K562 (cell line): ENCODE measurements around the gene TIMM17B. TPM values are rescaled to one million over a fixed set of nuclear protein-coding genes. Genes with fewer than 3 reads are reported as not detected.
A peak's percentile ranks its signal among the peaks of the same experiment; 100 is the strongest.

Source experiments
- ATAC-seq: fragments of 200-7000 bp; cut with Tn5 transposase; 3 replicates; pipeline ENCODE4 v1.9.1; 2020; ENCODE audit warnings: moderate library complexity
- BruUV-seq: library from RNA; stranded (reverse); fragments of 400-500 nt; replicated peaks from 2 replicates; lab custom pipeline; 2021; lab: Mats Ljungman, UMichigan
- CTCF ChIA-PET: fragments of 300-600 bp; formaldehyde crosslinking; extraction: SDS; loops from one replicate; lab custom pipeline; 2021; ENCODE audit warnings: low intra/inter-chr PET ratio; lab: Yijun Ruan, JAX
- POLR2A ChIA-PET: fragments of 300-600, 350-650 bp; sonication (Branson Sonifier 250); formaldehyde crosslinking; extraction: SDS; loops from one replicate; lab custom pipeline; 2021; ENCODE audit warnings: antibody characterized with exemption, inconsistent platforms; lab: Yijun Ruan, JAX
- DNase-seq, 4 experiments: peaks; one replicate each; pipeline versions ENCODE4 v3.0.0 to v3.0.0-alpha.2; 2011 to 2018; ENCODE audit warnings: low spot score in 3 of 4, mixed read lengths in 3 of 4; ENCODE audit errors: extremely low read depth in 1 of 4
- FAIRE-seq: peaks from 2 replicates; lab custom pipeline; 2011; peaks lifted over from hg19 to GRCh38; lab: Jason Lieb, UNC
- H2AFZ ChIP-seq: 2 replicates; pipeline ENCODE4 v1.6.0; 2011; ENCODE audit warnings: low read depth, low read length, control low read depth, inconsistent platforms
- H3K27ac ChIP-seq: fragments of 200-600 bp; 3 replicates; pipeline ENCODE4 v1.8.0; 2011; ENCODE audit warnings: low read depth, mild to moderate bottlenecking, control low read depth, inconsistent platforms, low read length, moderate library complexity, mixed read lengths; ENCODE audit errors: extremely low read depth
- H3K27me3 ChIP-seq, 2 experiments: fragments of 300-600 bp in 1 of 2; 2 replicates in 1 of 2; 3 replicates in 1 of 2; pipeline versions ENCODE4 v1.6.0 to v1.8.0; 2011; ENCODE audit warnings: inconsistent platforms in 2 of 2, low read length in 2 of 2, mild to moderate bottlenecking in 1 of 2, mixed read lengths in 1 of 2, moderate library complexity in 1 of 2; ENCODE audit not compliant: control insufficient read depth in 2 of 2, insufficient read depth in 2 of 2
- H3K36me3 ChIP-seq: fragments of 300-600 bp; 3 replicates; pipeline ENCODE4 v1.8.0; 2011; ENCODE audit warnings: mild to moderate bottlenecking, low read length, inconsistent platforms; ENCODE audit not compliant: control insufficient read depth, insufficient read depth
- H3K4me1 ChIP-seq, 2 experiments: fragments of 200-600 bp in 1 of 2; replicated peaks in 1 of 2; 2 replicates in 1 of 2; 3 replicates in 1 of 2; pipeline versions ENCODE4 v1.5.1 to v1.8.0; 2011; ENCODE audit warnings: inconsistent platforms in 2 of 2, low read length in 2 of 2, mild to moderate bottlenecking in 1 of 2, mixed read lengths in 1 of 2, moderate library complexity in 1 of 2; ENCODE audit not compliant: control insufficient read depth in 2 of 2, insufficient read depth in 2 of 2
- H3K4me2 ChIP-seq: 2 replicates; pipeline ENCODE4 v1.6.1; 2011; ENCODE audit warnings: low read length, control low read depth, inconsistent platforms, mixed read lengths; ENCODE audit not compliant: insufficient read depth
- H3K4me3 ChIP-seq: fragments of 200-600 bp; sonication (generic), shearing (Covaris generic); 2 replicates; pipeline ENCODE4 v1.5.1; 2016; ENCODE audit warnings: control low read depth, inconsistent platforms
- H3K79me2 ChIP-seq: fragments of 200-600 bp; 3 replicates; pipeline ENCODE4 v1.8.0; 2011; ENCODE audit warnings: low read length, inconsistent platforms; ENCODE audit not compliant: control insufficient read depth, insufficient read depth
- H3K9ac ChIP-seq, 2 experiments: 2 replicates each; pipeline versions ENCODE4 v1.6.0 to v1.6.1; 2011; ENCODE audit warnings: low read depth in 2 of 2, low read length in 2 of 2, control low read depth in 1 of 2, inconsistent platforms in 1 of 2, mild to moderate bottlenecking in 1 of 2, mixed read lengths in 1 of 2; ENCODE audit not compliant: insufficient read depth in 1 of 2
- H3K9me1 ChIP-seq: one replicate; pipeline ENCODE4 v1.6.0; 2011; ENCODE audit warnings: inconsistent platforms, mild to moderate bottlenecking, low read length, moderate library complexity; ENCODE audit not compliant: control insufficient read depth, insufficient read depth
- H3K9me3 ChIP-seq: replicated peaks from 2 replicates; pipeline ENCODE4 v1.5.1; 2011; ENCODE audit warnings: low read depth, low read length, inconsistent platforms; ENCODE audit not compliant: control insufficient read depth, insufficient read depth
- H4K20me1 ChIP-seq: replicated peaks from 2 replicates; pipeline ENCODE4 v1.6.1; 2011; ENCODE audit warnings: low read length, inconsistent platforms, mixed read lengths; ENCODE audit not compliant: control insufficient read depth, insufficient read depth
- BCL6 ChIP-seq: fragments of 250-450 bp; sonication (Bioruptor Pico); IDR thresholded peaks from 2 replicates; pipeline ENCODE4 v1.4.0; 2020
- ELF4 ChIP-seq: fragments of 450-650 bp; formaldehyde crosslinking; IDR thresholded peaks from 2 replicates; pipeline ENCODE4 v1.4.0; 2022; ENCODE audit warnings: missing genetic modification characterization
- EP400 ChIP-seq: fragments of 450-650 bp; IDR thresholded peaks from 2 replicates; pipeline ENCODE4 v1.6.1; 2017; ENCODE audit warnings: antibody characterized with exemption, mild to moderate bottlenecking, moderate library complexity
- GABPB1 ChIP-seq: sonication (generic); formaldehyde crosslinking; IDR thresholded peaks from 2 replicates; pipeline ENCODE4 v1.8.0; 2022; ENCODE audit warnings: mild to moderate bottlenecking, missing genetic modification reagents
- GATAD2A ChIP-seq: fragments of 450-650 bp; IDR thresholded peaks from 2 replicates; pipeline ENCODE4 v1.6.1; 2017
- NUFIP1 ChIP-seq: fragments of 450-650 bp; IDR thresholded peaks from 2 replicates; pipeline ENCODE4 v1.6.1; 2018; ENCODE audit not compliant: partially characterized antibody
- PCBP2 ChIP-seq: fragments of 200-400 bp; formaldehyde crosslinking; IDR thresholded peaks from 2 replicates; pipeline ENCODE4 v1.6.1; 2018; ENCODE audit warnings: low read length, low read depth, mild to moderate bottlenecking, moderate library complexity; ENCODE audit not compliant: poor library complexity, severe bottlenecking
- SMARCA5 ChIP-seq: fragments of 450-650 bp; IDR thresholded peaks from 2 replicates; pipeline ENCODE4 v1.6.1; 2016
- TCF7L2 ChIP-seq: fragments of 150-350 bp; IDR thresholded peaks from 2 replicates; pipeline ENCODE4 v1.6.1; 2016; ENCODE audit warnings: low read depth, mild to moderate bottlenecking, low read length, moderate library complexity
- ZEB2 ChIP-seq: fragments of 450-650 bp; IDR thresholded peaks from 2 replicates; pipeline ENCODE4 v1.6.1; 2016
- ZFP36 ChIP-seq: fragments of 150-350 bp; IDR thresholded peaks from 2 replicates; pipeline ENCODE4 v1.6.1; 2018; ENCODE audit warnings: low read length, low read depth; ENCODE audit not compliant: partially characterized antibody
- ZFX ChIP-seq: sonication (generic); formaldehyde crosslinking; IDR thresholded peaks from 2 replicates; pipeline ENCODE4 v1.8.0; 2022; ENCODE audit warnings: mild to moderate bottlenecking, missing genetic modification reagents, moderate library complexity
- ZNF224 ChIP-seq: sonication (generic); formaldehyde crosslinking; IDR thresholded peaks from 2 replicates; pipeline ENCODE4 v1.8.0; 2022; ENCODE audit warnings: mild to moderate bottlenecking, missing genetic modification reagents
- ZNF263 ChIP-seq: sonication (generic); formaldehyde crosslinking; IDR thresholded peaks from 2 replicates; pipeline ENCODE4 v1.8.0; 2022; ENCODE audit warnings: mild to moderate bottlenecking, missing genetic modification reagents, borderline replicate concordance
- ZZZ3 ChIP-seq: fragments of 450-650 bp; IDR thresholded peaks from 2 replicates; pipeline ENCODE4 v1.6.1; 2016; ENCODE audit warnings: antibody characterized with exemption, mild to moderate bottlenecking, moderate library complexity
- WGBS: fragments of 100-300 bp; shearing (Covaris generic); methylation state at CpG from one replicate; pipeline ENCODE4 v1.1.6; 2016; ENCODE audit warnings: low coverage, mixed read lengths; ENCODE audit not compliant: insufficient coverage; ENCODE audit errors: missing lambda C conversion rate; 5-methylcytosine and 5-hydroxymethylcytosine counted together
- in situ Hi-C: fragments of 300-500 bp; cut with MboI; formaldehyde crosslinking; loops from 4 replicates; pipeline ENCODE4 v1.15.0; 2018; ENCODE audit warnings: inconsistent platforms, mixed read lengths
- intact Hi-C: fragments of 100-400 bp; cut with micrococcal nuclease; formaldehyde crosslinking; loops from 2 replicates; pipeline ENCODE4 v1.14.2; 2022
- polyA plus RNA-seq, 8 experiments: library from polyadenylated mRNA; depleted of rRNA in 4 of 8; stranded (reverse) in 5 of 8; unstranded in 3 of 8; fragments of >200 nt; fragmentation: Nextera tagmentation in 2 of 8; fragmentation: Illumina TruSeq in 1 of 8; extraction: Ambion mirVana in 2 of 8; extraction: Trizol in 1 of 8; gene quantifications; 2 replicates each; pipeline versions ENCODE4 v1.2.1 to v1.2.3, GENCODE V29; 2011 to 2014; ENCODE audit warnings: inconsistent platforms in 1 of 8, missing spikeins in 1 of 8
- total RNA-seq, 7 experiments: library from RNA; depleted of rRNA in 6 of 7; stranded (reverse); fragments of >200 nt in 6 of 7; fragmentation: Illumina TruSeq in 2 of 7; extraction: Trizol in 2 of 7; gene quantifications; 2 replicates each; pipeline versions ENCODE4 v1.2.1 to v1.2.3, GENCODE V29; 2011 to 2021; ENCODE audit warnings: low replicate concordance in 1 of 7
- TF ChIP-seq, protein P1 (sequence below): sonication (generic); formaldehyde crosslinking; IDR thresholded peaks from 2 replicates; pipeline ENCODE4 v1.8.0; 2023; ENCODE audit warnings: missing genetic modification reagents, mild to moderate bottlenecking, borderline replicate concordance
- TF ChIP-seq, protein P2 (sequence below): sonication (generic); formaldehyde crosslinking; IDR thresholded peaks from 2 replicates; pipeline ENCODE4 v1.8.1; 2023; ENCODE audit warnings: mild to moderate bottlenecking, missing genetic modification reagents

TIMM17B gene
- total and polyA plus RNA-seq, 9 of the 15 experiments (the other 6 are each of a cell fraction or from before 2014, with no cell fraction given), result 9.9 to 184 (median 115) TPM

DNA sequence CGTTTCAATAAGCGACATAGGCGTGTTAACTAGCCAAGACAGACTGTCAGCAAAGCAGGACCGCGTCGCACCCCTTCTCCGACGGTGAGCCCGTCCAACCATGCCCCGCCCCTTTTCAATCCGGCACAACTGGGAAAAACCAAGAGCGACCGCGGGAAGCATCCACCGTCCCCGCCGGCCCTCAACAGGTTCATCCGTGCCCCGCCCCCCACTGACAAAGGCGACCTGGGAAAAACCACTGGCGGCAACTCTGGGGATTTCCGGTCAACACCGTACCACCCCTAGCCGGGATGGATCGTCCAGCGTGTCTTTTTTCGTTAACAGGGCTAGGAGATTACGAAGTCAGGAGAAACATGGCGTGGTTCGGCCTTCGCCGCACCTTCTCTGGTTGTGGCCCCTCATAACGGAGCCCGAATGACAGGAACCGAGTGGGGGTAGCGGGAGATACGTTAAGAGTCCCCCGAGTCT is 377 bp downstream of the TIMM17B start:
- H3K36me3 ChIP-seq, result peaks cover 63% of the 10 kb centered on the region
- intact Hi-C loops, result loop anchor here (5.0 kb wide), 5 partner anchors 35 to 250 kb away; partner anchors contain the start of genes GLOD5 and HDAC6
- TF ChIP-seq GATAD2A (no peak), SMARCA5 (no peak), ZNF224 (CRISPR knock-in tag) (no peak), ZFP36 (no peak), ELF4 (CRISPR knock-in tag) (no peak), PCBP2 (no peak), BCL6 (CRISPR knock-in tag) (no peak), GABPB1 (CRISPR knock-in tag) (peak; percentile 66), NUFIP1 (no peak), EP400 (0 out of 2 replicates have a peak, but pooled peaks have one; percentile 72), ZZZ3 (no peak), ZFX (no peak), TCF7L2 (peak; percentile 84), ZNF263 (CRISPR knock-in tag) (no peak), ZEB2 (0 out of 2 replicates have a peak, but pooled peaks have one; percentile 23)
- TF ChIP-seq, protein P1, sequence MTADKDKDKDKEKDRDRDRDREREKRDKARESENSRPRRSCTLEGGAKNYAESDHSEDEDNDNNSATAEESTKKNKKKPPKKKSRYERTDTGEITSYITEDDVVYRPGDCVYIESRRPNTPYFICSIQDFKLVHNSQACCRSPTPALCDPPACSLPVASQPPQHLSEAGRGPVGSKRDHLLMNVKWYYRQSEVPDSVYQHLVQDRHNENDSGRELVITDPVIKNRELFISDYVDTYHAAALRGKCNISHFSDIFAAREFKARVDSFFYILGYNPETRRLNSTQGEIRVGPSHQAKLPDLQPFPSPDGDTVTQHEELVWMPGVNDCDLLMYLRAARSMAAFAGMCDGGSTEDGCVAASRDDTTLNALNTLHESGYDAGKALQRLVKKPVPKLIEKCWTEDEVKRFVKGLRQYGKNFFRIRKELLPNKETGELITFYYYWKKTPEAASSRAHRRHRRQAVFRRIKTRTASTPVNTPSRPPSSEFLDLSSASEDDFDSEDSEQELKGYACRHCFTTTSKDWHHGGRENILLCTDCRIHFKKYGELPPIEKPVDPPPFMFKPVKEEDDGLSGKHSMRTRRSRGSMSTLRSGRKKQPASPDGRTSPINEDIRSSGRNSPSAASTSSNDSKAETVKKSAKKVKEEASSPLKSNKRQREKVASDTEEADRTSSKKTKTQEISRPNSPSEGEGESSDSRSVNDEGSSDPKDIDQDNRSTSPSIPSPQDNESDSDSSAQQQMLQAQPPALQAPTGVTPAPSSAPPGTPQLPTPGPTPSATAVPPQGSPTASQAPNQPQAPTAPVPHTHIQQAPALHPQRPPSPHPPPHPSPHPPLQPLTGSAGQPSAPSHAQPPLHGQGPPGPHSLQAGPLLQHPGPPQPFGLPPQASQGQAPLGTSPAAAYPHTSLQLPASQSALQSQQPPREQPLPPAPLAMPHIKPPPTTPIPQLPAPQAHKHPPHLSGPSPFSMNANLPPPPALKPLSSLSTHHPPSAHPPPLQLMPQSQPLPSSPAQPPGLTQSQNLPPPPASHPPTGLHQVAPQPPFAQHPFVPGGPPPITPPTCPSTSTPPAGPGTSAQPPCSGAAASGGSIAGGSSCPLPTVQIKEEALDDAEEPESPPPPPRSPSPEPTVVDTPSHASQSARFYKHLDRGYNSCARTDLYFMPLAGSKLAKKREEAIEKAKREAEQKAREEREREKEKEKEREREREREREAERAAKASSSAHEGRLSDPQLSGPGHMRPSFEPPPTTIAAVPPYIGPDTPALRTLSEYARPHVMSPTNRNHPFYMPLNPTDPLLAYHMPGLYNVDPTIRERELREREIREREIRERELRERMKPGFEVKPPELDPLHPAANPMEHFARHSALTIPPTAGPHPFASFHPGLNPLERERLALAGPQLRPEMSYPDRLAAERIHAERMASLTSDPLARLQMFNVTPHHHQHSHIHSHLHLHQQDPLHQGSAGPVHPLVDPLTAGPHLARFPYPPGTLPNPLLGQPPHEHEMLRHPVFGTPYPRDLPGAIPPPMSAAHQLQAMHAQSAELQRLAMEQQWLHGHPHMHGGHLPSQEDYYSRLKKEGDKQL (CRISPR knock-in tag), result no peak
- TF ChIP-seq, protein P2, sequence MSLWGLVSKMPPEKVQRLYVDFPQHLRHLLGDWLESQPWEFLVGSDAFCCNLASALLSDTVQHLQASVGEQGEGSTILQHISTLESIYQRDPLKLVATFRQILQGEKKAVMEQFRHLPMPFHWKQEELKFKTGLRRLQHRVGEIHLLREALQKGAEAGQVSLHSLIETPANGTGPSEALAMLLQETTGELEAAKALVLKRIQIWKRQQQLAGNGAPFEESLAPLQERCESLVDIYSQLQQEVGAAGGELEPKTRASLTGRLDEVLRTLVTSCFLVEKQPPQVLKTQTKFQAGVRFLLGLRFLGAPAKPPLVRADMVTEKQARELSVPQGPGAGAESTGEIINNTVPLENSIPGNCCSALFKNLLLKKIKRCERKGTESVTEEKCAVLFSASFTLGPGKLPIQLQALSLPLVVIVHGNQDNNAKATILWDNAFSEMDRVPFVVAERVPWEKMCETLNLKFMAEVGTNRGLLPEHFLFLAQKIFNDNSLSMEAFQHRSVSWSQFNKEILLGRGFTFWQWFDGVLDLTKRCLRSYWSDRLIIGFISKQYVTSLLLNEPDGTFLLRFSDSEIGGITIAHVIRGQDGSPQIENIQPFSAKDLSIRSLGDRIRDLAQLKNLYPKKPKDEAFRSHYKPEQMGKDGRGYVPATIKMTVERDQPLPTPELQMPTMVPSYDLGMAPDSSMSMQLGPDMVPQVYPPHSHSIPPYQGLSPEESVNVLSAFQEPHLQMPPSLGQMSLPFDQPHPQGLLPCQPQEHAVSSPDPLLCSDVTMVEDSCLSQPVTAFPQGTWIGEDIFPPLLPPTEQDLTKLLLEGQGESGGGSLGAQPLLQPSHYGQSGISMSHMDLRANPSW, result 0 out of 2 replicates have a peak, but pooled peaks have one; percentile 69

More for the DNA sequence above, 377 bp downstream of the TIMM17B start:
- Histone ChIP-seq H3K79me2 (peaks cover 61% of the 10 kb centered on the region), H3K27ac (peak overlapping the region; percentile 97), H3K9me3 (no peaks in the 10 kb centered on the region), H3K27me3 (no peaks in the 10 kb centered on the region), H3K4me3 (peak overlapping the region; percentile 72), H4K20me1 (peaks cover 7% of the 10 kb centered on the region; the same call in 1 of the 2 replicates), H3K4me1 (peaks cover 11 to 19% of the 10 kb centered on the region in 2 experiments; a peak in 4 of 5 replicates), H3K4me2 (peak overlapping the region; percentile 85), H3K9ac (peak overlapping the region; percentile 90 to 95), H3K9me1 (no peaks in the 10 kb centered on the region), H2AFZ (peak overlapping the region; percentile 89)
- no peak for FAIRE-seq
- in situ Hi-C loops, result no loop called here
- CTCF ChIA-PET, result no interaction called here
- BruUV-seq, result no TSS peak
- peak; percentile 74 for ATAC-seq
- WGBS, result under 1% methylated on average over 22 of the region's 38 CpGs
- peak; percentile 64 to 91 (median 72) for DNase-seq
- POLR2A ChIA-PET, result interaction anchor here (0.9 to 2.2 kb wide), 9 partner anchors 10 to 215 kb away, joined by 3 to 13 read pairs (median 4); partner anchors contain the start of gene SLC35A2
